Lung (tissue), 12 donors: ENCODE results near the gene CNPY3. TPM values are rescaled to one million over a fixed set of nuclear protein-coding genes. Genes with fewer than 3 reads are reported as not detected.

ENCODE experiments used
- ATAC-seq: fragments of 200-7000 bp; cut with Tn5 transposase; one replicate; pipeline ENCODE4 v1.9.1; 2020; ENCODE audit warnings: moderate number of reproducible peaks; ENCODE audit not compliant: insufficient read depth, low FRiP score
- DNase-seq, 3 donors: peaks; one replicate each; pipeline ENCODE4 v3.0.0-alpha.2; 2013 to 2017
- H3K27ac ChIP-seq, 2 donors: one replicate each; pipeline ENCODE4 v1.5.1; 2013; ENCODE audit warnings: mild to moderate bottlenecking in 2 of 2, moderate library complexity in 2 of 2, control low read depth in 1 of 2, inconsistent platforms in 1 of 2, low read depth in 1 of 2, low read length in 1 of 2
- H3K27me3 ChIP-seq, 3 donors: one replicate each; pipeline ENCODE4 v1.5.1; 2013; ENCODE audit warnings: low read length in 2 of 3; ENCODE audit not compliant: control insufficient read depth in 3 of 3, insufficient read depth in 3 of 3
- H3K36me3 ChIP-seq, 4 donors: one replicate each; pipeline ENCODE4 v1.5.1; 2013; ENCODE audit warnings: low read length in 4 of 4, mild to moderate bottlenecking in 1 of 4, moderate library complexity in 1 of 4; ENCODE audit not compliant: control insufficient read depth in 4 of 4, insufficient read depth in 4 of 4
- H3K4me1 ChIP-seq, 5 donors: one replicate each; pipeline ENCODE4 v1.5.1; 2013; ENCODE audit warnings: low read length in 5 of 5, mild to moderate bottlenecking in 2 of 5, moderate library complexity in 1 of 5; ENCODE audit not compliant: control insufficient read depth in 5 of 5, insufficient read depth in 5 of 5
- H3K4me3 ChIP-seq: one replicate; pipeline ENCODE4 v1.5.1; 2013; ENCODE audit warnings: mild to moderate bottlenecking, control low read depth, moderate library complexity
- H3K9ac ChIP-seq, 2 donors: one replicate each; pipeline ENCODE4 v1.5.1; 2013; ENCODE audit warnings: low read length in 2 of 2, control low read depth in 1 of 2; ENCODE audit not compliant: insufficient read depth in 1 of 2
- H3K9me3 ChIP-seq, 4 donors: one replicate each; pipeline ENCODE4 v1.5.1; 2013; ENCODE audit warnings: low read length in 3 of 4, mild to moderate bottlenecking in 1 of 4, moderate library complexity in 1 of 4; ENCODE audit not compliant: control insufficient read depth in 4 of 4, insufficient read depth in 3 of 4
- CTCF ChIP-seq: IDR thresholded peaks from 2 replicates; pipeline ENCODE4 v1.5.1; 2012; ENCODE audit warnings: mild to moderate bottlenecking; ENCODE audit errors: control extremely low read depth, extremely low read depth
- WGBS, 2 donors: extraction: QIAGEN DNeasy Blood & Tissue Kit; methylation state at CpG; one replicate each; pipeline ENCODE4 v1.1.7; 2013; 5-methylcytosine and 5-hydroxymethylcytosine counted together
- polyA plus RNA-seq, 2 donors: library from polyadenylated mRNA; stranded (reverse); fragments of 200-250 nt; gene quantifications; one replicate each; pipeline ENCODE4 v1.2.1, GENCODE V29; 2013
- total RNA-seq, 2 donors: library from RNA; depleted of rRNA in 1 of 2; stranded (reverse); fragments of >200 nt in 1 of 2; gene quantifications; one replicate each; pipeline ENCODE4 v1.2.1, GENCODE V29; 2014 to 2021
- donor health status: control.
- donor health status: control.
- donor health status: Bipolar disorder and iron deficiency.
- donor health status: healthy.
- donor health status: DM: yes; HTN: yes; CAD: no.

CNPY3 gene
- total and polyA plus RNA-seq, 4 donors = 36.0 to 90.5 (median 56.2) TPM

DNA sequence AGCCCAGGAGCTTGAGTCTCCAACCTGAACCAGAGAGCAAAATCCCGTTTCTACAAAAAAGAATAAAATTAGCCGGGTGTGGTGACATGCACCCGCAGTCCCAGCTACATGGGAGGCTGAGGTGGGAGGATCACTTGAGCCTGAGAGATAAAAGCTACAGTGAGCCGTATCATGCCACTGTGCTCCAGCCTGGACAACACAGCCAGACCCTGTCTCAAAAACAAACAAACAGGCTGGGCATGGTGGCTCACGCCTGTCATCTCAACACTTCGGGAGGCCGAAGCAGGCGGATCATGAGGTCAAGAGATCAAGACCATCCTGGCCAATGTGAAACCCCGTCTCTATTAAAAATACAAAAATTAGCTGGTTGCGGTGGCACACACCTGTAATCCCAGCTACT, 24.8 kb upstream of the CNPY3 start:
- no peak for DNase-seq
- ATAC-seq = no peak
- Histone ChIP-seq H3K9me3 (no peaks in the 10 kb centered on the region), H3K4me3 (no peak overlapping the region), H3K9ac (no peak overlapping the region), H3K36me3 (no peaks in the 10 kb centered on the region), H3K27ac (no peak overlapping the region), H3K27me3 (no peaks in the 10 kb centered on the region), H3K4me1 (peaks cover 0 to 27% (median 2%) of the 10 kb centered on the region in 5 donors)
- TF ChIP-seq CTCF = no peak
- WGBS, 2 donors = 92 to 93% methylated on average over 10 of the region's 10 CpGs

DNA sequence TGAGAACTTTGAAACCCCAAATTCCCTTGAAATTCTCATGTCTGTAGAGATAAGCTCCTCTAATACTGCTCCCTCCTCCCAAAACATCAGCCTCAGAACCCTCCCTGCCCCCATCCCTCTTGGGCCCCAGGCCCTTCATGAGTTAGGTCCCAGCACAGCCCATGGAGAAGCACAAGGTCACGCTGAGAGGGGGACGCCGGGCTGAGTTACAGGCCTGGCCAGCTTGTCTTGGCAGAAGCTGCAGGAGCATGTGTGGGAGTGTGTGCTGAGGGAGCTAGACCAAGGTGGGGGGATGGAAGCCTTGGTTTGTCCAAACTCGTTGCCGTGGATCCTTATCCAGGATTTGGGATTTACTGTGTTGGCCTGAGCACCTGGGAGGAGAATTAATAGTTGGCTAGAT, 21.9 kb upstream of the CNPY3 start:
- Histone ChIP-seq H3K9me3 (no peaks in the 10 kb centered on the region), H3K4me1 (peaks cover 0 to 8% (median 1%) of the 10 kb centered on the region in 5 donors), H3K27me3 (no peaks in the 10 kb centered on the region), H3K9ac (no peak overlapping the region), H3K36me3 (no peaks in the 10 kb centered on the region), H3K27ac (no peak overlapping the region), H3K4me3 (no peak overlapping the region)
- no peak for DNase-seq
- WGBS, 2 donors = 77 to 89% methylated on average over 5 of the region's 5 CpGs
- TF ChIP-seq CTCF = no peak
- ATAC-seq = no peak

- H3K36me3 ChIP-seq = no peaks in the 10 kb centered on the region
- no peak for ATAC-seq
These were observed 19.4 kb upstream of the CNPY3 start for GRCh38 chr6:42909835-42910234.

More at GRCh38 chr6:42909835-42910234, 19.4 kb upstream of the CNPY3 start:
- TF ChIP-seq CTCF = no peak
- 88% methylated on average over 10 of the region's 10 CpGs for WGBS, 2 donors
- H3K9ac ChIP-seq = no peak overlapping the region
- H3K9me3 ChIP-seq = no peaks in the 10 kb centered on the region
- DNase-seq = no peak
- peaks cover 0 to 1% (median 0%) of the 10 kb centered on the region in 5 donors for H3K4me1 ChIP-seq
- H3K27ac ChIP-seq = no peak overlapping the region
- H3K27me3 ChIP-seq = no peaks in the 10 kb centered on the region
- H3K4me3 ChIP-seq = no peak overlapping the region
